Kidney tubule cell (primary cell): ENCODE results near the gene RPL26.
"Not testable (repeated sequence)": the region's sequence is repeated elsewhere in the genome, so short reads cannot be mapped to it uniquely, and the experiment has no call there.

Experiments
- DNase-seq: peaks from one replicate; pipeline ENCODE4 v3.0.0-alpha.2; 2018; ENCODE audit warnings: low spot score

RPL26 gene

DNA sequence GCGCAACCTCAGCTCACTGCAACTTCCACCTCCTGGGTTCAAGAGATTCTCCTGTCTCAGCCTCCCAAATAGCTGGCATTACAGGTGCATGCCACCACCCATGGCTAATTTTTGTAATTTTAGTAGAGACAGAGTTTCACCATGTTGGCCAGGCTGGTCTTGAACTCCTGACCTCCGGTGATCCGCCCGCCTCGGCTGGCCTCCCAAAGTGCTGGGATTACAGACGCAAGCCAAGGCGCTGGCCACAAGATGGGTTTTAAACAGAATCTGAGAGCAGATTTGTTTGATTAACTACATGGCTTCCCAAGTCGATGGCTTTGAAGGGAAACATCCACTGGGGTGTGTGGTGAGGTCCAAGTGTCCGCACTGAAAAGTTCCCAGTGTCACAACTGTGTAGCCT, 11.5 kb upstream of the RPL26 start:
- not testable (repeated sequence) for DNase-seq

DNA sequence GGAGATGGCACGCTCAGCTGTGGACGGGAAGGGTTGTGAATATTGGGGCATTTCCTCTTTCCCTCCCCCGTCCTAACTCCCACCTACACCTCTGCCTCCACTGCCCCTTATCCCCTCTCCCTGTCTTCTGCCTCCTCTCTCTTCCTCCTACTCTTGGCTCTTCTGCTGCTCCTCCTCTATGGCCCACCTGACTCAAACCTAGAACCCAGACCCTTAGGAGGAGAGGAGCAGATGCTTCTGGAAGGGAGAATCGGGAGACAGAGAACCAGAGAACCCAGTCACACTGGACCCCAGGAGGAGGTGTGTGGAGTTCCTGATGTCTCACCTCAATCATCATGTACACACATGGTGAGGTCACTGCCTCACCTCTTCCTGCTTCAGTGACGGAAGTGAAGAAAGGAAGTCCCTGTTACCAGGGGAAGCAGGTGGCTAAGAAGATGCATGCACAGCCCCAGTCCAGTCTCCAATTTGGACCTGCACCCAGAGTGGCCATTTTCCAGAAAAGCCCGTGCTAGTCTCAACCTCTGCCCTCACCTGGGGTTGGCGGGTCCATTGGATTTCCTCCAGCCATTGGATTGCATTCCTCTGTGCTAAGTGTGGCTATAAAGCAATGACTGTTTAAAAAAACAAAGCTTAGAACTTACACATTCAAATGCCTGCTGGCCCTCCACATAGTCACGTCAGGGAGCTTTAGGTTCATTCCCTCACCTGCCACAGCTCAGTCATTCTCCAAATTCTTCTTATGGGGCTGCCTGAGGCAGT, 10.7 kb upstream of the RPL26 start:
- peak; percentile 88 for DNase-seq

DNA sequence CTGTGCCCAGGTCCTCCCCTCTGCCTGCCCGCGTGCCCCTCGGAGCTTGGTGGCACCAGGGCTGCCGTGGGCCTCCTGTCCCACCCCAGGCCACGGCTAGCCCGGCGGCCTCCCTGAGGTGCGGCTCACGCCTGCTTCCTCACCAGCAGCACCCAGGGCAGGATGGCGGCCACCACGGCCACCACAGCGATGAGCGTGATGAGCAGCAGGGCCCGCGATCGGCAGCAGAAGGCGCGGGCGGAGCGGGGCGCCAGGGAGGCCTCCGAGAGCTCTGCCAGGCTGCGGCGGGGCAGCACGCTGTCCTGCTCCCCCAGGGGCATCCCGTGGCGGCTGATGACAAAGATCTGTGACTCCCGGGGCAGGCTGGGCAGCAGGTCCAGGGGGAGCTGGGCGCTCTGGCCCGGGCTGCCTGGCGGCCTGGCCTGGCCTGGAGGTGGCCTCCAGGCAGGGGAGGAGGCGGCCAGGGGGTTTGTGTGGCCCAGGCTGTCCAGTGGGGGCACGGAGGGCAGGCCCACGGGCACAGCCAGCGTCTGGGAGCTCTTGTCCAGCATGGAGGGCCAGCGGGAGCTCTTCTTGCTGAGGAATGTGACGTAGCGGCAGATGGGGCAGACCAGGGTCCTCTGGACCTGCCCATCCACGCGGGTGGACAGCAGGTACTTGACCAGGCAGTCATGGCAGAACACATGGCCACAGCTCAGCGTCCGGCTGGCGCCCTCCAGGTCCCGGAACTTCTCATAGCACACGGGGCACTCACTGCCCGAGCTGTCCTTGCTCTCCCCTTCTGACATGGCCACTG, 9.9 kb upstream of the RPL26 start:
- DNase-seq, result no peak

DNA sequence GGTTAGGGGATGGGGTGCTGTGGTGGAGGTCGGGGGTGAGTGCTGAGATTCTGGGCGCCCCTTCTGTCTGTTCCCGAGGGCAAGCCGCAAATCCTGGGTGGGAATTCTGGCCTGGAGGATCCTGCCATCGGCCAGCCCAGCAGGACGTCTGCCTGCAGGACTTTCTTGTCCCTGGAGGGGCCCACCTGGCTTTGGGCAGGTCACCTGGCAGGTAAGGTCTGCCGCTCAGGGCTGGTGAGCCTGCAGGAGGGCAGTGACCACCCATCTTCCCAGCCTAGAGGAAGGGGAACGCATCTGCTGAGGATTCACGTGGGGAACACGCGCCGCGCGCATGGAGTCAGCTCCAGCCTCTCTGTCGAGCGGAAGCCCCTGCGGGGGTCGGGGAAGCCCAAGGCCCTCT, 9.3 kb upstream of the RPL26 start:
- no peak for DNase-seq

GRCh38 chr17:8391711-8392110, 8.7 kb upstream of the RPL26 start:
- peak; percentile 46 for DNase-seq

GRCh38 chr17:8387914-8388651, 5.1 kb upstream of the RPL26 start:
- no peak for DNase-seq

DNA sequence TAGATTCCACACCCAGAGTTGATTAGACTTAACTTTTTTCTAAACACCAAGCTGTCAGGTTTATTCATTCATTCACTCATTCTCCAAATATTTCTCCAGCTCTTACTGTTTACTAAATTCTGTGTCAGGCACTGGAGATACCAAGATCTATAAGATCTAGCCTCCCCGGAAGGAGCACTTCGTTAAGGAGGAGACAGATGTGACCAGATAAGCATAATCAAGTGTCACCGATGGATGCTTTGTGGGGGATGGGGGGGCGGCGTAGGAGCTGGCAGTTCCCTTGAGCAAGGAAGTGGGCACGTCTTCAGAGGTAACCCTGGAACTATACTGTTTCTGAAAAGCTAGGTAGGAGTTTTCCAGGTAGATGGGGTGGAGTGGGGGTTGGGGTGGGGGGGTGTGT, 3.8 kb upstream of the RPL26 start:
- DNase-seq, result no peak

- peak; percentile 99 for DNase-seq
These were observed 1.9 kb upstream of the RPL26 start for GRCh38 chr17:8384801-8385378.

GRCh38 chr17:8382880-8383142, 182 bp downstream of the RPL26 start:
- no peak for DNase-seq

DNA sequence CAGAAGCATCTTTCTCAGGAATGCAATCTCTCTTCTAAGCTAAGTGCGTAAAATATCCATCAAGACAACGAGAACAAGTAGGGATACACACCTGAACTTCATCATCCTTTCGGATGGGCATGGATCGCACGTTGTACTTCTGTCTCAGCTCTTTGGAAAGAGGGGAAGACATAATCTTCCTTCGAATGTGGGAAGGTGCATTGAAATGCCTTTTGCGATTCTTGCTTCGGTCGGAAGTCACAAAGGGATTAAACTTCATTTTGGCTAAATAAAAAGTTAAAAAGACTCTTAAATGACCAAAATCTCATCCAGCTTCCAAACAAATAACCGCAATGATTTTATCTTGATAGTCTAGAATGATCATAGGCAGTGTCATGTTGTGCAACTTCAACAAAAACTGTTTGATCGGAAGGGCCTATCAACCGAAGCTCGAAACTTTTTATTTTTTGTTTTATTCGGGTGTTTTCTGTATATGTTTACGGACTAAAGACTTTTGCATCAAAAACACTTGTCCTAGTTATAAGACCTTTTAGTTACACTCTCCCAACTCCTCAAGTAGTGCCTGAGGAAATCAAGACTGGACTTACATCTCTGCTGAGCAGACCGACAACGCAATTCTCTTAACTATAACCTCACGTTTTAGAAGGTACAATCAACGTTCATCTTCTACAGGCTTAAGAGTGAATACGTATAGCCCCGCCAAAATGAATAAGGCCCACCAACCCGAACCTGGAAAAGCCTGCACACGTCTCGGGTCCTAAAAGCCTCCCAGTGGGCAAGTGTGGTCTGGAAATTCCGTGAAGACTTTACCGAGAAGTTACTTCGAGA, 727 bp downstream of the RPL26 start:
- DNase-seq, result peak; percentile 24

GRCh38 chr17:8380049-8380448, 2.9 kb downstream of the RPL26 start:
- no peak for DNase-seq

DNA sequence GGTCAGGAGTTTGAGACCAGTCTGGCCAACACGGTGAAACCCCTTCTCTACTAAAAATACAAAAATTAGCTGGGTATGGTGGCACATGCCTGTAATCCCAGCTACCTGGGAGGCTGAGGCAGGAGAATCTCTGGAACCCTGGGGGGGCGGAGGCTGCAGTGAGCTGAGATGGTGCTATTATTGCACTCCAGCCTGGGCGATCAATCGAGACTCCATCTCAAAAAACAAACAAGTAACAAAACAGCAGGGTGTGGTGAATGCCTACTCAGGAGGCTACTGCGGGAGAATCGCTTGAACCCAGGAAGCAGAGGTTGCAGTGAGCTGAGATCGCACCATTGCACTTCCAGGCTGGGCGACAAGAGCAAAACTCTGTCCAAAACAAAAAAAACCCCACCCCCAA, 4.9 kb downstream of the RPL26 start:
- DNase-seq, result not testable (repeated sequence)

DNA sequence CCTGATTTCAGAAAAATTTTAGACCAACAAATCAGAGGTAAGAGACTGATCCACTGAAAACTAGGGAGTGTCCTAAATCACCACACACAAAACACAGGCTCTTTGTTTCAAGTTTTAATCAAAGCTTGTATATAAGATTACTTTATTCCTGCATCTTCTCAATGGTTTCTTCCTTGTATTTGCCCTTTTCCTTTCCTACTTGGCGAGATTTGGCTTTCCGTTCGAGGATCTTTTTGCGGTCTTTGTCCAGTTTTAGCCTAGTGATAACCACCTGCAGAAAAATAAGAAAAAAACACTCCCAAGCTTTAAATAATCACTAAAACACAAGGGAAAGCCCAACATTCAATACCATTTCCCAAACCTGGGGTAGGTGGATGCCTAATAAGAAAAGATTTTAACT, 5.6 kb downstream of the RPL26 start:
- DNase-seq, result no peak

GRCh38 chr17:8376271-8377067, 6.5 kb downstream of the RPL26 start, which contains the start of gene KRABD2:
KRABD2 (minus strand) TSS chr17:8376704.
- DNase-seq, result peak; percentile 91

DNA sequence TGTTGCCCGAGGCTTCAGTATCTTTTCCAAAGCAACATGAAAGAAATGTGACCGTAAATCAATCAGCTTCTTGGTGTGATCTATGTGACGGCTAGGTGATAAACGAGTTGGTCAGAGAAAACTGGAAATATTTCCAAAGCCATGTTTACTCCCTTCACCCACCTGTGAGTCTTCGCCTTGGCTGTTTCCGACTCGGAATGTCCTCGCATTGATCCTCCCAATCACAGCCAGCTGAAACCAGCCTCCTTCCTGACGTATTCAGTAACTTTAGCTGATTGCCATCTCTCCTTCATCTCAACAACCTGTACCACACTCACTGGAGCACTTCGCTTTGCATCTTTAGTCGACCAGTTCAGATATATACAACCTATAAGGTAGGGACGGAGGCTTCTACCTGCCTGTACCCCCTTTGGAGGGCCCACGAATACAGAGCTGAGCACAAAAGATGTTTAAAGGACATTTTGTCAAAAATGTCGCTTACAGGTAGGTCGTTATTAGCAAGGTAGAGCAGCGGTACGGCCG, 7.2 kb downstream of the RPL26 start:
- peak; percentile 72 for DNase-seq

- DNase-seq, result not testable (repeated sequence)
These were observed 9.1 kb downstream of the RPL26 start for GRCh38 chr17:8373856-8374255.

DNA sequence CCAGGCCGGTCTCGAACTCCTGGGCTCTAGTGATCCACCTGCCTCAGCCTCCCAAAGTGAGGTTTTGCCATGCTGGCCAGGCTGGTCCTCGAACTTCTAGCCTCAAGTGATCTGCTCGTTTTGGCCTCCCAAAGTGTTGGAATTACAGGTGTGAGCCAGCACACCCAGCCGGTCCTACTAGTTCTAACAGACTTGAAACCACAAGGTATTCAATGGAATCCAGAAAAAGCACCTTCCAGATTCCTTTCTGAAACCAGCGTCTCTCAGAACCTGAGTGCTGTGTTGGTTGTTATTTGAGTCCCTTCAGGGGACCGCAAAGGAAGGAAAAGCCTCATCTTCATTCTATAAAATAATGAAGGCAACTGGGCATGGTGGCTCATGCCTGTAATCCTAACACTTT, 10.6 kb downstream of the RPL26 start:
- DNase-seq, result no peak

- no peak for DNase-seq
These were observed 11.2 kb downstream of the RPL26 start for GRCh38 chr17:8371786-8372185.

GRCh38 chr17:8369944-8370343, 13.0 kb downstream of the RPL26 start:
- no peak for DNase-seq

GRCh38 chr17:8368193-8368592, 14.8 kb downstream of the RPL26 start:
- DNase-seq, result no peak

DNA sequence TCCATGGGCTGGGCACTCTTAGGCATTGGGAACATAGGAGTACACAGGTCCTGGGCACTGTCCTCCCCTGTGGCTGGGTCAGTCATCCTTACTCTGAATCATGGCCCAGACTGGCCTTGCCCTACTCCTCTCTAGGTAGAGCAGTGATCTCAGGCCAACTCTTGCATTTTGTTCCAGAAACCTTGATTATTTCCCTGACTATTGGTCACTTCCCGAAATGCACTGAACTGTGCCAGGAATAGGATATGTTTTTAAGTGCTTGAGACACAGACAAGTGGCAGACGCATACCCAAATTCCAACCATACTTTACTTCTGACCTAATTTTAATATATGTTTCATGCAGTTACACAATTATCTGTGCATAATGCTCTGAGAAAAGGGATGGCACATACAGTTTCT, 16.8 kb downstream of the RPL26 start:
- peak; percentile 79 for DNase-seq
